DND-41 (cell line): ENCODE data around the gene ACMSD.

ENCODE experiments used
- EZH2 ChIP-seq: IDR thresholded peaks from 3 replicates; pipeline ENCODE4 v1.6.1; 2012; ENCODE audit warnings: borderline replicate concordance, low read depth, mild to moderate bottlenecking, moderate library complexity, low read length, inconsistent platforms; ENCODE audit not compliant: severe bottlenecking
- TF ChIP-seq, protein P1 (sequence below): IDR thresholded peaks from 2 replicates; pipeline ENCODE4 v1.5.1; 2012; ENCODE audit warnings: borderline replicate concordance, low read length, moderate library complexity, mild to moderate bottlenecking; ENCODE audit not compliant: poor library complexity, severe bottlenecking; ENCODE audit errors: extremely low read depth

DNA sequence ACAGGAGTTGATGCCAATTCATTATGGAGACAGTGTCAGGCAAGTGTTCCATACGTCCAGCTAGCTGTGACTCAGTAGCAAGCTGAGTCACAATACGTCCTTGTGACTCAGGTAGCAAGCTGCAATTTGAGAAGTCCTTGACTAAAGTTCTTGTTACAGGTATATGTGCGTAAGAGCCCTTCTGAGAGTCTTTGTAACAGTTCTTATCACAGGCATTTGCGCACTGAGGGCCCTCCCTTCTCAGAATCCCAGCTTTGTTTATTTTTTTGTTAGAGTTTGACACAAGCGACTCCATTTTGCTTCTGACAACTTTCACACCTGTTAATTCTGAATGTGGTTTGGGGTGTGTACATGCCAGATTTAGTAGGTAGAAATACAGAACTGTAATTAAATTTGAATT is 20.1 kb upstream of the ACMSD start:
- TF ChIP-seq, protein P1, sequence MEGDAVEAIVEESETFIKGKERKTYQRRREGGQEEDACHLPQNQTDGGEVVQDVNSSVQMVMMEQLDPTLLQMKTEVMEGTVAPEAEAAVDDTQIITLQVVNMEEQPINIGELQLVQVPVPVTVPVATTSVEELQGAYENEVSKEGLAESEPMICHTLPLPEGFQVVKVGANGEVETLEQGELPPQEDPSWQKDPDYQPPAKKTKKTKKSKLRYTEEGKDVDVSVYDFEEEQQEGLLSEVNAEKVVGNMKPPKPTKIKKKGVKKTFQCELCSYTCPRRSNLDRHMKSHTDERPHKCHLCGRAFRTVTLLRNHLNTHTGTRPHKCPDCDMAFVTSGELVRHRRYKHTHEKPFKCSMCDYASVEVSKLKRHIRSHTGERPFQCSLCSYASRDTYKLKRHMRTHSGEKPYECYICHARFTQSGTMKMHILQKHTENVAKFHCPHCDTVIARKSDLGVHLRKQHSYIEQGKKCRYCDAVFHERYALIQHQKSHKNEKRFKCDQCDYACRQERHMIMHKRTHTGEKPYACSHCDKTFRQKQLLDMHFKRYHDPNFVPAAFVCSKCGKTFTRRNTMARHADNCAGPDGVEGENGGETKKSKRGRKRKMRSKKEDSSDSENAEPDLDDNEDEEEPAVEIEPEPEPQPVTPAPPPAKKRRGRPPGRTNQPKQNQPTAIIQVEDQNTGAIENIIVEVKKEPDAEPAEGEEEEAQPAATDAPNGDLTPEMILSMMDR = no peak
- no peak for TF ChIP-seq EZH2
